ENCODE measurements around the gene MCMBP.
A peak's percentile ranks its signal among the peaks of the same experiment; 100 is the strongest.
"Not testable (repeated sequence)": the region's sequence is repeated elsewhere in the genome, so short reads cannot be mapped to it uniquely, and the experiment has no call there.

The MCMBP gene

DNA sequence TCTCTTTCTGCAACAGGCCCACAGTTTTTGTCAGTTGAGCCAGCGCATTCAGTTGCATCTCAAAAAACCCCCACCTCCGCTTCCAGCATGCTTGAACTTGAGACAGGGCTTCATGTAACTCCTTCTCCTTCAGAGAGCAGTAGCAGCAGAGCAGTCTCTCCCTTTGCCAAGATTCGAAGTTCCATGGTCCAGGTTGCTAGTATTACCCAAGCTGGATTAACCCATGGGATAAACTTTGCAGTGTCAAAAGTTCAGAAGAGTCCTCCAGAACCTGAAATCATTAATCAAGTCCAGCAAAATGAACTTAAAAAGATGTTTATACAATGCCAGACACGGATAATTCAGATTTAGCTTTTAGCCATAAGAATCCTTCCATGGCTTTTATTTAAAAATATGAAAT is 45.2 kb downstream of the MCMBP start:
- no peak for DNase-seq

DNA sequence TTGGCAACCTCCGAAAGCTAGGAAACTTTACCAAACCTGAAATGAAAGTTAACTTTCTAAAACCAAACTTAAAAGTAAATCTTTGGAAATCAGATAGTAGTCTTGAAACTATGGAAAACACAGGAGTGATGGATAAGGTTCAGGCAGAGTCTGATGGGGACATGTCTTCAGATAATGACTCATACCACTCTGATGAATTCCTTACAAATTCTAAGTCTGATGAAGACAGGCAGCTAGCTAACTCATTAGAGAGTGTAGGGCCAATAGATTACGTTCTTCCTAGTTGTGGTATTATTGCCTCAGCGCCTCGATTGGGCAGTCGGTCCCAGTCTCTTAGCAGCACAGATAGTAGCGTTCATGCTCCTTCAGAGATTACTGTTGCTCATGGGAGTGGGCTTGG is 45.9 kb downstream of the MCMBP start:
- no peak for DNase-seq

DNA sequence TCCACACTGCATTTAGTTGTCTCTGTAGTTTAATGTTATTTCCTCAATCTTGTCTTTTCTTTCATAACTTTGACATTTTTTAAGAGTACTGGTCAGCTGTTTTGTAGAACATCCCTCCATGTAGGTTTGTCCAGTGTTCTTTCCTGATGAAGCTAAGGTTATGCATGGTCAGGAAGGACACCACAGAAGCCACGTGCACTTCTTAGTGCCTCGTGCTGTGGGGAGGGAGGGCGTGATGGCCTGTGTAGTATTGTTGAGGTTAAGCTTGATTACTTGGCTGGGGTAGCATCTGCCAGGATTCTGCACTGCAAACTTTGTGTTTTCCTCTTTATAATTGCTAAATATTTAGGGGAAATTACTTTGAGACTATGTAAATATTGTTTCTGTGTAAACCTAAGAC is 48.3 kb downstream of the MCMBP start:
- no peak for DNase-seq

DNA sequence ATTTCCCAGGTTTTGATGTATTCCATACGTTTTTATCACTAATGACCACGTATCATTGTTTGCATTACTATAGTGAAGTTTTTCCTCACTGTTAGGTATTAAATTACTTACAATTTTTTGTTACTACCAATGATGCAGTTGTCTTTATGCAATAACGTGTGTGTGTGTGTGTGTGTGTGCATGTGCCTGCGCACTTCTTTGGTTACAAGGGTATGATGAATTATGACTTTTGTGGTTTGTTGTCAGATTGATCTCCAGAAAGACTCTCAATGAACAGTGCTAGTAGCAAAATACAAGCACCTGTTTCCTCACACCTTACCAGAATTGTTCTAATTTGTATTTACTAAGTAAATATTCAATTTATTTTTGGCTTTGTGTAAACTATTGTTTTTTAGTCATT is 51.5 kb downstream of the MCMBP start:
- no peak for DNase-seq

DNA sequence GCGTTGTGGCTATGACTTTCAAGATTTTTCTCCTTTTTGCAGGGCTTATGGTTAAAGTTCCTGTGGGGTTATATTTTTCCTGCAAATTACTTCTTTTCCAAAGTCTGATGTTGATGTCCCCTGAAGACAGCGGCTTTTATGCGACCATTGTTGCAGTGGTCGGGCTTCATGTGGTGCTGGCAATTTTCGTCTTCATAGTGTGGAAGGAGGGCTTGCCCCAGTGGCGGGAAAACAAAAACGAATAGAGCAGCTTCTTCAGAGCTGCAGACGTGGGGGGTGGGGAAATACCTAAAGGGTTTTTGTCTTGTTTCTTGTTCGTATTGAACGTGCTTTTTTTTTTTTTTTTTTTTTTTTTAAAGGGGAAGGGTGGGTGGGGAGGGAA is 53.8 kb downstream of the MCMBP start:
- DNase-seq = no peak

DNA sequence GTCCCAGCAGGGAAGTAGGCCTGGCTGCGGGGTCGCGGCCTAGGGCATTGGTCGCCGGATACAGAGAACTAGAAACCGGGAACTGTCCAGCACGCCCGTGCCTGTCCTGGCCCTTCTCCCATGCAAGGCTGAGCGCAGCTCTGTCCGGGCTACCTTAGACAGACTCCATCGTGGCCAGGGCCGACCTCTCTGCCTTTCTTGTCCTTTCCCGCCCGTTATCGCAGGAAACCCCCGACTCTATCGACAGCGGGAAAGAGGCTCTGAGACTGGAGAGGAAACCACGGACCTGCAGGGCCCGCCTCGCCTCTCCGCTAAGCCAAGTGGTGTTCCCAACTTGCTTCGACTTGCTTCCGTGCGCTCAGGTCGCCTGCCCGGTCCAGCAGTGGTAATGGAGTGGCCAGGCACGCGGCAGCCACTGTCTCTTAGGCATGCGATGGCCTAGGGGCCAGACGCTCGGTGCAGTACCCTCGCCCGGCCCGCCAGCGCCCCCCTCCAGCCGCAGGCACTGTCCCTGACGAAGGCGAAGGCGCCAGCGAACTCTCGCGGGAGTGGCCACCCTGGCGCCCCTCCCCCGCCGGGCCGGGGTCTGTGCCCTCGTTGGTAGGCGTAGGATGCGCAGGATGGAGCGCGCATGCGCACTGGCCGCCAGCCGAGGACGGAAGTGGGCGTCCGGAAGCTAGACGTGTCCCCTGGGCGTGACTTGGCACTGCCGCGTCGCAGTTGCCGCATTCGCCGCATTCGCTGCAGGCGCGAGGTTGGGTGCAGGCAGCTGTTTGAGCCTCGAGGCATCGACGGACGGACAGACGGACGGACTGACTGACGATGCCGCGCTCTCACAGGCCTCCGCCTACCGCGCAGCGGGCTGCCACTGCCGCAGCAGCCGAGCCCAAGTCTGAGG is 54.4 kb downstream of the MCMBP start:
- no peak for DNase-seq

DNA sequence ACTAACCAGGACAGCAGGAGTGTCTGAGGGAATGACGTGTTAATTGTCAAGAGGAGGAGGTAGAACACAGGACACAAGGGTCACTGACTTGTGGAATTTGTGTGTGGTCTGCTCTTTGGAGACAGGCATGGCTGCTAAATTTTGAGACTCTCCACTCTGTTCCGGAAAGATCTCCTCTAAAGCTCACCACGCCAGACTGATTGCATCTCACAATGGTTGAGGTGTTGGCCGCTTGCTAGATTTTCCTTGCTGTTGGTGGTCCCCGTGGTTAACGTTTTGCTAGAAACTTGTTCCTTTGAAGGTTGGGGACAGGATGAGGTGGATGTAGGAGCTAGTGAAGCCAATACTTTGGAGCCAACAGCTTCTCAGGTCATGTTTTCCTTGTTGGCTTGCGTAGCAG is 57.0 kb downstream of the MCMBP start:
- no peak for DNase-seq

DNA sequence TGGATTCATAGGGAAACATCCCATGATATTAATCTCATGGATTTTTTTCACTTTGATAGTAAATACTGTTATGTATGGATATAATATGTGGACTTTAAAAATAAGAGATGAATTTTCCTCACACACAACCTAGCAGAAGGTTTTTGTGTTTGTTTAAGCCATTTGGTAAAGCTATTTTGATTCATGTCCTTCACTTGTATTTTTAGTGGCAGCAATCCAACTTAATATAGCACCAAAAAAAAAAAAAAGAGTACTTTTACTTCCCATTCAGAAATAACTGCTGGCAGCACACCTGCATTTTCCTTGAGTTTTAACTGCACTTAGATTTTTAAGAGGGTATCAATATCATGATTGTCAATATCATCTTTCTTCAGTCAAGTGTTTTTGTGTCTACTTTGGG is 60.0 kb downstream of the MCMBP start:
- DNase-seq = peak; percentile 20

DNA sequence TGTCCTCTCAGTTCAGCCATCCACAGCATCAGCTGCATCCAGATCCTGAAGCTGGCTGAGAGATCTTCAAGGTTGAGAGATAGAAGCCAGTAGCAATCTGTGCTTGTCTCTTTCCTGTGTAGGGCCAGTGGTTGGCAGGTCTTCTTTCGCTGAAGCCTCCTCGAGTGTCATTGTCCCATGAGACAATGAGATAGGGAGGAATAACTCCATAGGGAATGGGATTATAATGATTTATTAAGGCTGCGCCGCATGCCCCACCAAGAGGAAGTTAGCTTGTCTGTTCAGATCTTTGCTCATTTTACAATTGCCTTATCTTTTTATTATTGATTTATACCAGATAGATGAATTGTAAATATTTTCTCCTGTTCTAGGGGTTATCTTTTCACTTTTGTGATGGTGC is 61.5 kb downstream of the MCMBP start:
- no peak for DNase-seq

DNA sequence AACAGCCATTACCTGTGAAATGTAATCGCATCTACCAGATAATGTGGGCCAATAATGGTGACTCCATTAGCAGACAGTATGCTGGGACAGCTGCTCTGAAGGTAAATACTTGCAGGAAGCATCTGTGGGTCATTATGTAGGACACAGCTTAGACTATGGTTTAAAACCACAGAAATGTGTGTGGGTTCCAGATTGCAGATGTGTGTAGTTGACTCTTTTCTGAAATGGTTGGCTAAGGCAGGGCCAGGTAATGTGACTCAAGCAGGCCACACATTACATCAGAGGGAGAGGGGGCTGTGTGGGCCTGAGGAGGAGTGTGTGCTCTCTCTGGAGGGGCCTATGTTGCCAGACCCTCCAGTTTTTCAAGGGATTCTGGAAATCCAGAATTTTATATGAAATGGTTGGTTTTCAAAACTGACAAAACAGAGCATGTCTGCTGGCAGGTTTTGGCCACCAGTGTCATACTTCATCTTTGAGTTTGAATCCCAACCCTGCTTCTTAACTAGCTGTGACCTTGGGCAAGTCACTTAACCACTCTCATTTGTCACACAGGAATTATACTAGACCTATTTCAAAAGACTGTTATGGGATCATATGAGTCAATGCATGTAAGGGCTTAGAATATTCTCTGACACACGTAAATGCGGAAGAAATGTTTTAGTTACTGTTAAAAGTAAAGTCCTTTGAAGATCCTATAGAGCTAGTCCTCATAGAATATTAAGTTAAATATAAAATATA is 64.5 kb downstream of the MCMBP start:
- no peak for DNase-seq

DNA sequence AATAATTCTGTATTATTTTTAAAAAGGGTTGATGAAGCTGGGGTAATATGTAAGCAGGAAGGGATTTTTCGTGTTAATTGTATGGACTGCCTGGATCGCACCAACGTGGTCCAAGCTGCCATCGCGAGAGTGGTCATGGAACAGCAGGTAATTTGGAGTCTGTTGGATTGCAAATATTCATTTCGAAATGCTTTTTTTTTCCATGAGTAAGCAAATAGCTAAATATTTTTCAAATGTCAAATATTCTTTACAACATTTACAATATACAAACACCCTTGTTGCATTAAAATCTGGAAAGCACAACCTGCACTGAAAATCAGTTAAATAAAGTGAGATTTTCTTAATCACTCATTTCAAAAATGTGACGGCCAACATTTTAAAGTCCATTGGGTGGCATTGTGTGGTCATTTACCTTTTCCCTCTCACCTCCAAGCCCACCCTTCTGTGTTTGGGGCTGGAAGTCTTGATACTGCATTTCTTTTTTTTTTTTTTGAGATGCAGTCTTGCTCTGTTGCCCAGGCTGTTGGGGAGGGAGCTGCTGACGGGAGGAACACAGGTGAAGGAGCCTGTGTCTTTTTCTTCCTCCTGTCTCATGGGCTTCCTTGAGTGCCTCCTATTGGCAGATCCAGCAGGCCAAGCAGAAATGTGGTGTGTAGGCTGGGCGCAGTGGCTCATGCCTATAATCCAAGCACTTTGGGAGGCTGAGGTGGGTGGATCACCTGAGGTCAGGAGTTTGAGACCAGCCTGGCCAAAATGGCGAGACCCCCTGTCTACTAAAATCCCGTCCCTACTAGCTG is 66.1 kb downstream of the MCMBP start:
- DNase-seq = no peak

DNA sequence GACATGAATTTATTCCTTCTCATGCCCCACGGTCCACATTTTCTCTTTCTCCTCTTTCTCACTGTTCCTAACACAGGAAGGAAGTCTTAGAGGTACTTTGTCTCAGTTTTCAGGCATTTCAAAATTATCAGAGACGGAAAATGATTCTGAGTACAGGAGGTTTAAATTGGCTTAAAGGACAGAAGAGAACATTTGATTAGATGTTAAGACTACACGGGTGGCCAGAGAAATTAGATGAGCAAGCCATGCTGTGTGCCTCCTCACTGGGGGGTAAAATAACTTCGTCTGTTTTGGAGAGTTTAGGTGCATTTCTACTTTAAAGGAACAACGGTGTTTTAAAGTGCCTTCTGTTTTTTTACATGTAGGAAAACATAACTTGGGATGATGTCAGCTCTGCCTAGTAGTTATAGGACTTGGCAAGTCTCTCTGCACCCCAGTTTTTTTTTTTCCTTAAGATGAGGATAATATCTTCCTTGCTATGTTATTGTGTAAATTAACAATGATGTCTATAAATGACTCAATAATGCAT is 66.9 kb downstream of the MCMBP start:
- no peak for DNase-seq

DNA sequence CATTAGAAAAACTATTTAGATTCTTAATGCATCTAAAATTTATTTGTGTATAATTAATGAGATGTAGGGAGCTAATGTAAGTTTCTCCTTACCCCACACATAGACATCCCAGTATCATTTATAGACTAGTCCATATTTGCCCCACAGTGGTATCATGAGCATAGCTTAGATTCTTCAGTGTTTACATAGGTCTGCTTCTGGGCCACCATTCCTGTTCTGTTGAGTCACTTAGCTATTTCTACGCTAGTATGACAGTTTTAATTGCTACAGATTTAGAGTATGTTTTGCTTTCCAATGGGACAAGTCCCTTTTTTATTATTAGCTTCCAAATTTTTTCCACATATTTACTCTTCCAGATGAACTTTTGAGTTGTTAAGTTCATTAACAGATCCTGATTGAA is 69.4 kb downstream of the MCMBP start:
- no peak for DNase-seq

DNA sequence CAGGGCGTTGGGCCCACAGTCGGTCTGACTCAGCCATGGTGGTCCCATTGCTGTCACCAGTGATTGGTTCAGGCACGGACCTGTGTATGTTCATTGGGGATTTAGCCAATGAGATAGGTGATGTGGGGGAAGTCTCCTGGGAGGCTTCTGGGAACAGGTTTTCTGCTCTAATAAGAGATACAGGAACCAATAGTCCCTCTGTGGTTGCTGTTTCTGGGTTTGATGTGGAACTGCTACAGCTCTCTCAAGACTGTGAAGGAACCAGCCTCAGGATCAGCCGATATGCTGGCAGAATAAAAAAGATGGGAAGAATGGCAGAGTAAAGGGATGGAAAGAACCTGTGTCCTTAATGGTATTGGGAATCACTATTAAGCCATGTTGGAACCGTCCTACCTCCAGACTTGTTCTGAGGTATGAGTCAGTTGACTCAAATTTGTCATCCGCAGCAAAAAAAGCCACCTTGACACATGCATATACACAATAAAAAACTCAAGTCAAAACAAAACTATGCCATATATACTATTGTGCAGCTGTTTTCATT is 70.6 kb downstream of the MCMBP start:
- DNase-seq = no peak

DNA sequence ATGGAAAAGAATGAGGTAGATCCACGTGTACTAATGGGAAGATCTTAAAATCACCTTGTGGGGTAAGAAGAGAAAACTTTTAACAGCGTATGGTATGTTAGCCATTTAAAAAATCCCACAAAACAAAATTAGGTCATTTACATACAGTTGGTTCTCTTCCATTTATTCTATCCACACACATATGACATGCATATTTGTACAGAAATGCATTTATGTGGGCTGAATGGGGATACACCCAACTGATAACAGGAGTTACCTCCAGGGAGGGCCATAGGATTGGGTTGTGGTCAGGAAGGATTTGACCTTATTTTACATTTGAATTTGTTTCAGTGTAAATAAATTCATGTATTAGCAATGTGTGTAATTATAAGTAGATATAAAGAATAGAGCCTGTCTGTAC is 71.5 kb downstream of the MCMBP start:
- no peak for DNase-seq

DNA sequence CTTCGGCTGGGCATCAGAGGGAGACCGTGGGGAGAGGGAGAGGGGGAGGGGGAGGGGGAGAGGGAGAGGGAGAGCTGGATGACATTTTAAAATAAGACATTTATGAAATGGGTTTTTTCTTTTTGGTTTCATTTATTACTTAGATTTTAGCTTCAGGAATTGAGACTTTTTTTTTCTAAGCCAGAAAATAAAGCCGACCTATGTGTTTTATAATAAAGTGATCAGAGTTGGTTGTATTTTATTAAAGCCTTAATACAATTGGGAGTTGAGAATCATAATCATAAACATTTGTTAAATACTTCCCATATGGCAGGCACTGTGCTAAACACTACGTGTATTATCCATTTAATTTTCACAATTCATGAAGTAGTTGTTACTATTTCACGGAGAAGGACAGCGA is 76.6 kb downstream of the MCMBP start:
- no peak for DNase-seq

DNA sequence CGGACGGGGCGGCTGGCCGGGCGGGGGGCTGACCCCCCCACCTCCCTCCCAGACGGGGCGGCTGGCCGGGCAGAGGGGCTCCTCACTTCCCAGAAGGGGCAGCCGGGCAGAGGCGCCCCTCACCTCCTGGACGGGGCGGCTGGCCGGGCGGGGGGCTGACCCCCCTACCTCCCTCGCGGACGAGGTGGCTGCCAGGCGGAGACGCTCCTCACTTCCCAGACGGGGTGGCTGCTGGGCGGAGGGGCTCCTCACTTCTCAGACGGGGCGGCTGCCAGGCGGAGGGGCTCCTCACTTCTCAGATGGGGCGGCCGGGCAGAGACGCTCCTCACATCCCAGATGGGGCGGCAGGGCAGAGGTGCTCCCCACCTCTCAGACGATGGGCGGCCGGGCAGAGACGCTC is 77.5 kb downstream of the MCMBP start:
- not testable (repeated sequence) for DNase-seq

DNA sequence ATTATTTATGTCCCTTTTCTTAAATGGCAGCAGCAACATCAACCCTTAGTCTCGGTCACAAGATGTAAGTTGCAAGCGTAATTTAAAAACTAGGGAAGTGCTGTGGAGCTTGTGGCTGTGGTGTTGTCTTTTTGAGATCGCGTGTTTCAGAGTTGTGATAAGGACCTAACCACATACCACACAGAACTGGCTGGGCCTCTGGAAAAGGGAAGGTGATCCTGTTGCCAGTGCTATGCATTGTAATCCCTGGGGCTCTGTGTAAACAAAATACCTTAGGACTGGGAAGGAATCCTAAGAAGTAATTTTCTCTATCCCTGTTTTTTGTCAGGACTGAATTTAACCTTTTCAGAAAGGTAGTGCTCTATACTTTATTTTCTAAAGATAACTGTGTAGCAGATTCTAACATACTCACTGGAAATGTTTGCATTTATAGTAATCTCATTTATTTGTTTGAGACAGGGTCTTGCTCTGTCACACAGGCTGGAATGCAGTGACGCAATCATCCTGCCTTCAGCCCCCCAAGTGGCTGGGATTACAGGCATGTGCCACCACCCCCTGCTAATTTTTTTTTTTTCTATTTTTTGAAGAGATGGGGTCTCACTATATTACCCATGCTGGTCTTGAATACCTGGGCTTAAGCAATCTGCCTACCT is 86.4 kb downstream of the MCMBP start:
- DNase-seq = no peak

DNA sequence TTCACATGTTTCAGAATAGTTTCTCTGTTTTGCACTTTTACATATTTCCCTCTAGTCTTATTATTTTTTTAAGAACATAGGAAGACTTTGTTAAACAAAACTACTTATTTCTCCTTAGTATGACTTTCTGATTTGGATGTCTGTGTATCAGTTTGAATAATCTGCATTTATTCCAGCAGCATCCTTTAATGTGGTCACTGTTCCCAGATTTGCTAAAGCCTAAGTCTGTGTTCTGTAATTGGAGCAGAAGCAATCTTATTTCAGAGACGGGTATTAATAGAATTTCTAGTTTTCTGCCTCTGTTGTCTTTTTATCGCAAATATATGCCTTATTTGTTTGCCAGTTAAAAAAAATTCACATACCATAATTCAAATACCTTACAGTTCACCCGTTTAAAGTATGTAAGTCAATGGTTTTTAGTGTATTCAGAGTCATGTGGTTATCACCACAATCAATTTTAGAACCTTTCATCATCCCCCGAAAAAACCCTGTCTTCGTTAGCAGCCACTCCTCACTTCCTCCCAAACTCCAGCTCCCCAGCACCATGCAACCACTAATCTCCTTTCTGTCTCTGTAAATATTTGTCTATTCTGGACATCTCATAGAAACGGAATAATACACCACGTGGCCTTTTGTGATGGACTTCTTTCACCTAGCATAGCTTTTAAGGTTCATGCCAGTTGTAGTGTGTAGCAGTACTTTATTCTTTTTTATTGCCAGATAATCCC is 88.1 kb downstream of the MCMBP start:
- DNase-seq = no peak

DNA sequence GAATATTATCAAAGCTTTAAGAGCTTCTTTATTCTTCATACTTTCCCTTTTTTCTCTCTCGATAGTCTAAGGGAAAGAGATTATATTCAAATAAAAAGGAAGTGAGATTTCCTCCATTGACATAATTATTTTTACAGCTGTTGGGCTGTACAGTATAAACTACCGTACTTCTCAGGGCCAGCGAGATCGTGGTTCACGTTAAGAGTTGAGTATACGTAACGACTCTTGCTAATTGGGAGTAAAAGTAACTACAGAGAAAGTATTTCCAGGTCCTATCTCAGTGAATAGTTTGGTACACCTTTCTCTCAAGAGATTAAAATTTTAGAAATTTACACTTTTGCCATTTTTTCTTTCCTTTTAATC is 89.0 kb downstream of the MCMBP start:
- no peak for DNase-seq

DNA sequence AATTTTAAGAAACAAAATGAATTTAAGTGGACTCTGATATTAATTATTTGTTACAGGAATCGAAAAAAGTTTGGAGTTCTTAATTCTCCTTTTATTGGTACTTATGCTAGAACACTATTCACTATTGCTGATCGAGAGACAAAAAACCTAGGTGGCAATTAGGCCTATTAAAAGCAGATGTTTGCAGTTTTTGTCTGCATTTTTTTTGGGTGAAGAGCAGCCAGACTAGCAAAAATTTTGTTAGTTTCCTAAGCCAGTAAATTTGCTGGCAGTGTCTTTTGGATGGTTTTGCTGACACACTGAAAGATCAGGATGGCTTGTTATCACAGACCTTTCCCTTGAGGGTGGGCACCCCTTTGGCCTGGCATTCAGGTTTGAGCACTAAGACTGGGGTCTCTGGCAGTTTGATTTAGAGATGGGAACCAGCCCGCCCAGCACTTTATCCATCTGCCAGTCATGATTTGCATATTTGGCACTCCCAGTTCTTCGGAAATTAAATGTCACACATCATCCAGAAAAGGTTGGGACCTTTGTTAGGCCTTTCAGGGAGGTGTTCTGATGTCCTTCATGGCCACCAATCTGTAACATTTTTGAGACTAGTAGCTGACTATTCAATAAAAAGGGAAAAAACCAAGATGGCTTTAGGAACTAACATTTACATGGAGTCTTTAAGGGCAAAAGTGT is 89.5 kb downstream of the MCMBP start:
- no peak for DNase-seq

Measured in DMS79 (cell line).